Hepatocyte (in vitro differentiated cells): ENCODE measurements around the gene TRHDE.

Source experiments
- CTCF ChIP-seq: fragments of 200-600 bp; sonication (generic); IDR thresholded peaks from 2 replicates; pipeline ENCODE4 v1.5.1; 2016; ENCODE audit warnings: antibody characterized with exemption, mild to moderate bottlenecking; ENCODE audit not compliant: poor library complexity
- EZH2phosphoT487 ChIP-seq: fragments of 200-600 bp; sonication (generic); IDR thresholded peaks from one replicate; pipeline ENCODE4 v1.6.1; 2018; ENCODE audit warnings: antibody characterized with exemption, mild to moderate bottlenecking, low read depth, moderate library complexity; ENCODE audit not compliant: unreplicated experiment, severe bottlenecking

GRCh38 chr12:72406111-72406510 lies 133.9 kb downstream of the TRHDE start:
- TF ChIP-seq EZH2phosphoT487: no peak
- no peak for TF ChIP-seq CTCF
